H1 (cell line): ENCODE data around the gene HMOX2. TPM values are rescaled to one million over a fixed set of nuclear protein-coding genes. Genes with fewer than 3 reads are reported as not detected.

Experiments used
- CTCF ChIA-PET: fragments of 300-600 bp; sonication (Branson Sonifier 250); formaldehyde crosslinking; loops from one replicate; lab custom pipeline; 2021; ENCODE audit not compliant: partially characterized antibody; lab: Charles Lee
- POLR2A ChIA-PET: fragments of 300-600 bp; sonication (Branson Sonifier 250); formaldehyde crosslinking; loops from one replicate; lab custom pipeline; 2021; ENCODE audit warnings: inconsistent platforms; ENCODE audit not compliant: partially characterized antibody; lab: Charles Lee
- DNase-seq, 2 experiments: peaks; one replicate each; pipeline versions ENCODE4 v3.0.0 to v3.0.0-alpha.2; 2010 to 2022; ENCODE audit warnings: low spot score in 2 of 2, low read depth in 1 of 2, mixed read lengths in 1 of 2
- FAIRE-seq: peaks from 2 replicates; lab custom pipeline; 2011; peaks lifted over from hg19 to GRCh38; lab: Jason Lieb, UNC
- H2AFZ ChIP-seq: 2 replicates; pipeline ENCODE4 v1.8.1; 2012; ENCODE audit warnings: low read length, inconsistent platforms
- H2AK5ac ChIP-seq: 2 replicates; pipeline ENCODE4 v1.6.1; 2013; ENCODE audit warnings: low read depth, low read length
- H2BK120ac ChIP-seq: replicated peaks from 2 replicates; pipeline ENCODE3; 2013; ENCODE audit warnings: low read depth, low read length, inconsistent platforms
- H2BK12ac ChIP-seq: 2 replicates; pipeline ENCODE4 v1.6.1; 2013; ENCODE audit warnings: low read depth, low read length
- H2BK15ac ChIP-seq: 2 replicates; pipeline ENCODE4 v1.6.1; 2013; ENCODE audit warnings: low read length
- H2BK20ac ChIP-seq: 2 replicates; pipeline ENCODE4 v1.6.1; 2013; ENCODE audit warnings: low read length
- H2BK5ac ChIP-seq: 2 replicates; pipeline ENCODE4 v1.6.1; 2013; ENCODE audit warnings: low read depth, low read length
- H3K14ac ChIP-seq: 2 replicates; pipeline ENCODE4 v1.6.1; 2013; ENCODE audit warnings: inconsistent platforms; ENCODE audit not compliant: insufficient read length
- H3K18ac ChIP-seq: 2 replicates; pipeline ENCODE4 v1.6.1; 2013; ENCODE audit warnings: low read length; ENCODE audit errors: extremely low read depth
- H3K23ac ChIP-seq: 2 replicates; pipeline ENCODE4 v1.6.1; 2013; ENCODE audit warnings: inconsistent platforms; ENCODE audit not compliant: insufficient read length
- H3K23me2 ChIP-seq: 2 replicates; pipeline ENCODE4 v1.6.1; 2013; ENCODE audit warnings: low read depth, low read length
- H3K27ac ChIP-seq: 2 replicates; pipeline ENCODE4 v1.6.1; 2011; ENCODE audit warnings: low read depth, low read length, inconsistent platforms
- H3K27me3 ChIP-seq, 4 experiments: replicated peaks in 1 of 4; 1 replicate in 1 of 4; 2 replicates in 3 of 4; pipeline versions ENCODE4 v1.6.1 to v1.8.1; 2011 to 2013; ENCODE audit warnings: low read length in 3 of 4, mild to moderate bottlenecking in 3 of 4, inconsistent platforms in 2 of 4, mixed read lengths in 2 of 4, moderate library complexity in 1 of 4; ENCODE audit not compliant: control insufficient read depth in 3 of 4, insufficient read depth in 3 of 4; ENCODE audit errors: extremely low read depth in 1 of 4
- H3K36me3 ChIP-seq, 4 experiments: 2 replicates each; pipeline versions ENCODE4 v1.6.1 to v1.8.1; 2011 to 2013; ENCODE audit warnings: mild to moderate bottlenecking in 4 of 4, low read length in 3 of 4, moderate library complexity in 2 of 4, control low read depth in 1 of 4, inconsistent platforms in 1 of 4; ENCODE audit not compliant: insufficient read depth in 4 of 4, control insufficient read depth in 2 of 4
- H3K4ac ChIP-seq: replicated peaks from 2 replicates; pipeline ENCODE3; 2013; ENCODE audit warnings: low read length, low read depth, mixed read lengths, inconsistent platforms; ENCODE audit not compliant: insufficient read length
- H3K4me1 ChIP-seq, 4 experiments: replicated peaks in 1 of 4; 1 replicate in 1 of 4; 2 replicates in 3 of 4; pipeline versions ENCODE4 v1.6.1 to v1.8.1; 2011 to 2013; ENCODE audit warnings: low read length in 3 of 4, inconsistent platforms in 2 of 4, mixed read lengths in 1 of 4; ENCODE audit not compliant: insufficient read depth in 4 of 4, control insufficient read depth in 3 of 4
- H3K4me2 ChIP-seq, 2 experiments: 2 replicates each; pipeline versions ENCODE4 v1.6.1 to v1.8.1; 2011 to 2013; ENCODE audit warnings: low read depth in 2 of 2, low read length in 2 of 2, control low read depth in 1 of 2, inconsistent platforms in 1 of 2, mild to moderate bottlenecking in 1 of 2; ENCODE audit not compliant: insufficient read depth in 1 of 2
- H3K4me3 ChIP-seq, 4 experiments: fragments of 200-600, 300-600 bp in 1 of 4; sonication (generic), shearing (Covaris generic), sonication (Bioruptor Twin) in 1 of 4; 2 replicates each; pipeline versions ENCODE4 v1.5.1 to v1.8.1; 2011 to 2016; ENCODE audit warnings: low read length in 4 of 4, low read depth in 3 of 4, control low read depth in 2 of 4, inconsistent platforms in 2 of 4, mild to moderate bottlenecking in 2 of 4, mixed read lengths in 1 of 4, moderate library complexity in 1 of 4; ENCODE audit not compliant: insufficient read depth in 2 of 4; ENCODE audit errors: extremely low read depth in 1 of 4
- H3K56ac ChIP-seq: replicated peaks from 2 replicates; pipeline ENCODE3; 2013; ENCODE audit warnings: low read depth, mild to moderate bottlenecking, mixed read lengths, low read length, inconsistent platforms; ENCODE audit not compliant: insufficient read length
- H3K79me1 ChIP-seq: 2 replicates; pipeline ENCODE4 v1.6.1; 2013; ENCODE audit warnings: low read depth, low read length, control low read depth
- H3K79me2 ChIP-seq, 2 experiments: 2 replicates each; pipeline versions ENCODE4 v1.6.1 to v1.8.1; 2012 to 2013; ENCODE audit warnings: low read length in 2 of 2, mild to moderate bottlenecking in 2 of 2, inconsistent platforms in 1 of 2; ENCODE audit not compliant: insufficient read depth in 2 of 2, control insufficient read depth in 1 of 2
- H3K9ac ChIP-seq, 4 experiments: replicated peaks in 1 of 4; 1 replicate in 1 of 4; 2 replicates in 3 of 4; pipeline versions ENCODE4 v1.6.1 to v1.8.1; 2011 to 2013; ENCODE audit warnings: low read depth in 3 of 4, low read length in 3 of 4, control low read depth in 2 of 4, mild to moderate bottlenecking in 2 of 4, moderate library complexity in 2 of 4, inconsistent platforms in 1 of 4; ENCODE audit errors: extremely low read depth in 1 of 4
- H3K9me3 ChIP-seq, 2 experiments: 2 replicates each; pipeline versions ENCODE4 v1.6.1 to v1.8.1; 2012 to 2013; ENCODE audit warnings: mild to moderate bottlenecking in 2 of 2, moderate library complexity in 2 of 2, control low read depth in 1 of 2, inconsistent platforms in 1 of 2, low read depth in 1 of 2, low read length in 1 of 2, mixed read lengths in 1 of 2; ENCODE audit not compliant: insufficient read depth in 2 of 2
- H4K20me1 ChIP-seq, 2 experiments: replicated peaks in 1 of 2; 2 replicates each; pipeline versions ENCODE3 to v1.8.1; 2011 to 2013; ENCODE audit warnings: inconsistent platforms in 2 of 2, low read length in 2 of 2, mild to moderate bottlenecking in 1 of 2; ENCODE audit not compliant: insufficient read depth in 2 of 2, control insufficient read depth in 1 of 2
- H4K5ac ChIP-seq: 2 replicates; pipeline ENCODE4 v1.6.1; 2013; ENCODE audit warnings: low read length, low read depth, mixed read lengths, inconsistent platforms; ENCODE audit not compliant: insufficient read length
- H4K8ac ChIP-seq: 2 replicates; pipeline ENCODE4 v1.8.0; 2013; ENCODE audit warnings: mild to moderate bottlenecking, moderate library complexity, low read length, inconsistent platforms; ENCODE audit not compliant: insufficient read depth; ENCODE audit errors: extremely low read depth
- H4K91ac ChIP-seq: replicated peaks from 2 replicates; pipeline ENCODE3; 2013; ENCODE audit warnings: low read length, mixed read lengths, inconsistent platforms; ENCODE audit not compliant: insufficient read length
- POLR2A ChIP-seq, 2 experiments: IDR thresholded peaks; 1 replicate in 1 of 2; 2 replicates in 1 of 2; pipeline ENCODE4 v1.6.1; 2011; ENCODE audit warnings: low read depth in 2 of 2, low read length in 2 of 2, mild to moderate bottlenecking in 2 of 2; ENCODE audit errors: control extremely low read depth in 1 of 2
- RXRA ChIP-seq: IDR thresholded peaks from 2 replicates; pipeline ENCODE4 v1.6.1; 2011; ENCODE audit warnings: low read depth, mild to moderate bottlenecking, low read length, moderate library complexity; ENCODE audit not compliant: insufficient read depth
- WGBS, 2 experiments: shearing (Covaris generic) in 1 of 2; methylation state at CpG; one replicate each; pipeline versions ENCODE4 v1.1.6 to v1.1.7; 2013 to 2015; ENCODE audit warnings: low lambda C conversion rate in 2 of 2, mixed read lengths in 2 of 2, inconsistent platforms in 1 of 2, low coverage in 1 of 2, missing lambda C conversion rate in 1 of 2; ENCODE audit not compliant: insufficient replicate concordance in 2 of 2, insufficient coverage in 1 of 2, insufficient read length in 1 of 2; ENCODE audit errors: extremely low coverage in 1 of 2, missing lambda C conversion rate in 1 of 2; 5-methylcytosine and 5-hydroxymethylcytosine counted together
- polyA plus RNA-seq, 7 experiments: library from polyadenylated mRNA; depleted of rRNA in 3 of 7; stranded (reverse) in 5 of 7; unstranded in 2 of 7; fragments of >200 nt in 5 of 7; fragments of 200-250 nt in 2 of 7; gene quantifications; 1 replicate in 5 of 7; 2 replicates in 1 of 7; 4 replicates in 1 of 7; pipeline versions ENCODE4 v1.2.1 to v1.2.3, GENCODE V29; 2011 to 2013; ENCODE audit warnings: missing spikeins in 2 of 7, mixed read lengths in 2 of 7
- total RNA-seq: library from RNA; stranded (reverse); fragmentation: NEBNext Ultra II Directional; extraction: Animal tissue kit (Norgen Biotek cat#: 25700); gene quantifications from 2 replicates; pipeline ENCODE4 v1.2.1, GENCODE V29; 2021

HMOX2 gene
- total and polyA plus RNA-seq, 2 of the 8 experiments (the other 6 are each of a cell fraction or from before 2014, with no cell fraction given), result 36.5 to 48.4 TPM

- POLR2A ChIA-PET, result no interaction called here
- H3K79me2 ChIP-seq, result peaks cover 0 to 6% of the 10 kb centered on the region in 2 experiments; a peak in 1 of 4 replicates
These were observed 19.6 kb downstream of the HMOX2 start for GRCh38 chr16:4495766-4496165.

More at GRCh38 chr16:4495766-4496165, 19.6 kb downstream of the HMOX2 start:
- Histone ChIP-seq H3K4me2 (no peak overlapping the region), H3K27ac (no peak overlapping the region), H2BK15ac (no peak overlapping the region), H3K9me3 (no peaks in the 10 kb centered on the region), H4K91ac (no peak overlapping the region), H3K4ac (no peak overlapping the region), H2AK5ac (0 out of 2 replicates have a peak overlapping the region, but pooled peaks have one; percentile 61), H3K4me3 (no peak overlapping the region), H4K5ac (no peak overlapping the region), H3K14ac (no peak overlapping the region), H2BK20ac (no peak overlapping the region), H4K20me1 (no peaks in the 10 kb centered on the region), H2BK120ac (no peak overlapping the region), H3K36me3 (no peaks in the 10 kb centered on the region; a peak in 1 of 8 replicates), H3K4me1 (no peaks in the 10 kb centered on the region), H4K8ac (no peak overlapping the region), H2AFZ (no peak overlapping the region), H2BK12ac (no peak overlapping the region), H3K23me2 (no peaks in the 10 kb centered on the region), H3K79me1 (peaks cover 2% of the 10 kb centered on the region), H3K27me3 (no peaks in the 10 kb centered on the region), H3K9ac (no peak overlapping the region), H3K23ac (no peak overlapping the region), H3K18ac (no peak overlapping the region), H2BK5ac (no peak overlapping the region), H3K56ac (no peak overlapping the region)
- TF ChIP-seq POLR2A (IDR thresholded peaks at IDR 0.05; ENCODE audit: control extremely low read depth in 1 of 2, low read depth in 2 of 2, low read length in 2 of 2), result no peak
- TF ChIP-seq RXRA, result no peak
- no peak for FAIRE-seq
- DNase-seq, result no peak
- 92% methylated on average over 1 of the region's 2 CpGs; no CpG with 5 or more reads in 1 of the 2 experiments for WGBS, 2 experiments
- CTCF ChIA-PET, result interaction anchor here (1.5 to 2.3 kb wide), 2 partner anchors 10 to 53 kb away, joined by 3 to 15 read pairs; no protein-coding TSS in a partner anchor
